Spleen (tissue), 11 donors: ENCODE measurements around the gene SIRT4. TPM values are rescaled to one million over a fixed set of nuclear protein-coding genes. Genes with fewer than 3 reads are reported as not detected.

Experiments used
- DNase-seq: peaks from one replicate; pipeline ENCODE4 v3.0.0-alpha.2; 2020
- H3K27ac ChIP-seq, 8 donors: fragments of 200-600 bp; sonication (generic) in 7 of 8; 1 replicate in 4 of 8; 2 replicates in 4 of 8; pipeline versions ENCODE4 v1.5.0 to v1.8.0; 2016 to 2021; ENCODE audit warnings: inconsistent platforms in 4 of 8, mild to moderate bottlenecking in 4 of 8, moderate library complexity in 1 of 8
- H3K27me3 ChIP-seq, 7 donors: fragments of 200-600 bp; sonication (generic) in 6 of 7; replicated peaks in 1 of 7; 1 replicate in 4 of 7; 2 replicates in 3 of 7; pipeline versions ENCODE4 v1.5.0 to v1.8.0; 2016 to 2021; ENCODE audit warnings: inconsistent platforms in 3 of 7, mild to moderate bottlenecking in 1 of 7
- H3K36me3 ChIP-seq, 6 donors: fragments of 200-600 bp; sonication (generic) in 5 of 6; 1 replicate in 4 of 6; 2 replicates in 2 of 6; pipeline versions ENCODE4 v1.5.0 to v1.8.0; 2016 to 2021; ENCODE audit warnings: inconsistent platforms in 2 of 6
- H3K4me1 ChIP-seq, 6 donors: fragments of 200-600 bp; sonication (generic) in 5 of 6; 1 replicate in 3 of 6; 2 replicates in 3 of 6; pipeline versions ENCODE4 v1.5.0 to v1.8.0; 2016 to 2021; ENCODE audit warnings: inconsistent platforms in 3 of 6
- H3K4me3 ChIP-seq, 8 donors: fragments of 200-600 bp; sonication (generic) in 7 of 8; 1 replicate in 4 of 8; 2 replicates in 4 of 8; pipeline versions ENCODE4 v1.5.0 to v1.8.0; 2016 to 2021; ENCODE audit warnings: inconsistent platforms in 4 of 8, mild to moderate bottlenecking in 4 of 8, moderate library complexity in 2 of 8
- H3K9me3 ChIP-seq, 8 donors: fragments of 200-600 bp; sonication (generic) in 7 of 8; 1 replicate in 4 of 8; 2 replicates in 4 of 8; pipeline versions ENCODE4 v1.5.0 to v1.8.0; 2016 to 2021; ENCODE audit warnings: inconsistent platforms in 4 of 8
- POLR2A ChIP-seq, 3 donors: fragments of 450-650 bp; IDR thresholded peaks; one replicate each; pipeline ENCODE4 v1.5.1; 2017; ENCODE audit warnings: antibody characterized with exemption in 3 of 3, mild to moderate bottlenecking in 1 of 3
- POLR2AphosphoS5 ChIP-seq, 3 donors: sonication (generic); formaldehyde crosslinking; IDR thresholded peaks; one replicate each; pipeline ENCODE4 v1.5.1; 2017; ENCODE audit warnings: antibody characterized with exemption in 3 of 3
- whole genome bisulfite sequencing, 5 donors: extraction: QIAGEN DNeasy Blood & Tissue Kit in 3 of 5; methylation state at CpG; one replicate each; pipeline versions ENCODE4 v1.1.5 to v1.1.7; 2013 to 2018; 5-methylcytosine and 5-hydroxymethylcytosine counted together
- intact Hi-C: fragments of 100-400 bp; cut with DNase I; formaldehyde crosslinking; loops from one replicate; pipeline ENCODE4 v1.15.0; 2023; ENCODE audit warnings: low total_unique reads
- polyA plus RNA-seq, 3 donors: library from polyadenylated mRNA; stranded (reverse); fragments of 200-250 nt; gene quantifications; one replicate each; pipeline ENCODE4 v1.2.1, GENCODE V29; 2013
- total RNA-seq, 7 donors: library from RNA; depleted of rRNA in 3 of 7; stranded (reverse); fragments of >200 nt in 3 of 7; fragmentation: NEBNext Ultra II Directional in 4 of 7; extraction: Animal tissue kit (Norgen Biotek cat#: 25700) in 4 of 7; gene quantifications; one replicate each; pipeline versions ENCODE4 v1.1.0 to v1.2.1, GENCODE V29; 2016 to 2021
- TF ChIP-seq, protein P1 (sequence below), 11 experiments: fragments of 200-600 bp in 7 of 11; fragments of 450-650 bp in 4 of 11; sonication (generic) in 4 of 11; IDR thresholded peaks in 8 of 11; conservative IDR thresholded peaks in 3 of 11; 1 replicate in 7 of 11; 2 replicates in 4 of 11; pipeline versions ENCODE4 v1.4.0 to v1.8.0; 2016 to 2021; ENCODE audit warnings: antibody characterized with exemption in 11 of 11, inconsistent platforms in 4 of 11, mild to moderate bottlenecking in 1 of 11
- donor health status: healthy with polysubstance abuse.
- donor health status: DM: no; HTN: no; CAD: no; lungs with moderate emphysema.
- donor health status: DM: no; HTN: no; CAD: no.
- donor health status: Bipolar disorder and iron deficiency.
- donor health status: healthy.
- donor health status: DM: no; HTN: no; CAD: no.
- donor health status: DM: yes; HTN: yes; CAD: no.

Gene SIRT4
- total and polyA plus RNA-seq, 10 donors = 0.66 to 2.6 (median 1.4) TPM

DNA sequence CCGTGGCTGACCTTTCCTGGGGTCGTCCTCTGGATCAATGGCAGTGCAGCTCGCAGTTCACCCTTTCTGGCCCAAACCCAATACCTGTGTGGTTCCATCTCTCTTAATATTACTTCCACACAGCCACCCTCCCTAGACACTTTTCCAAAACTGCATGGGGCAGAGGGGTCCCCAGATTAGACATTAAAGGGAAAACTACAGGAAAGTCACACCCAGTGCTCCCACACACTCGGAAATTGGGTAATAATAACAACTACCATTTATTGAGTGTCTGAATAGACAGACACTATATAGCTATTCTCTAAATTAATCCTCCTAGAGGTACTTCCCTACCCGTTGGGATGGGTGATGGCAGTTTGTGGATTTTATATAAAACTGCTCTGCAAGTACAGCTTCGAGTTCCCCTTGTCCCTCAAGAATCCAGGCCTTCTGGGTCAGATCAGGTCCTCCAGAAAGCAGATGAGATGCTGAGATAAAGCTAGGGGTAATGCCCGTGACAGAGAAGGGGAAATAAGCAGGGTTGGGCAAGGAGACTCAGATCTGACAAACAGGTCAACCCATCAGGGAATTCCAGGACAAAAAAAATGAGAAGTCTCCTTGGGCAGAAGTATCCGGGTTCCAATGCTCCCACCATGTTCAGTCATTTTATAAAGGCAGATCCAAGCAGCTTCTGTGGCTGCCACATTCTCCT lies 35.8 kb upstream of the SIRT4 start:
- Histone ChIP-seq H3K4me1 (peaks cover 21 to 73% (median 55%) of the 10 kb centered on the region in 6 donors), H3K36me3 (peaks cover 0 to 1% (median 0%) of the 10 kb centered on the region in 6 donors)
- intact Hi-C loops = loop anchor here (10.0 kb wide), 1 partner anchor 52 kb away; no protein-coding TSS in a partner anchor

DNA sequence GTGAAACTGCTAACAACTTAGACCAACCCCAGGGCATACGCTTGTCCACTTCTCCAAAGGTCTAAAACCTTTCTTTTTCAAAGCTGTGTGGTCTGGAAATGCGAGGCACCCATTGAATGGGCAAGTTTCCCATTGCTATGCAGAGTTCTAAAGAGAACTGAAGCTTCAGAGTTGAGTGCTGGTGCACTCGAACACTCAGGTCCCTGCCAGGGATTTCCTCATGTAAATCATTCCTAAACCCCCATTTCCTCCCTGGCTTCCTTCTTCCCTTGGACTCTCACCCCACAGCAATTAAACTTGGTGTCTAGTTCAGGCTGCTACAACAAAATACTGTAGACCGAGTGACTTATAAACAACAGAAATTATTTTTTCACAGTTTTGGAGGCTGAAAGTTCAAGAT lies 34.4 kb upstream of the SIRT4 start:
- Histone ChIP-seq H3K4me3 (no peak overlapping the region), H3K36me3 (no peaks in the 10 kb centered on the region), H3K27ac (peak overlapping the region in 5 of 8 donors; percentile 17 to 64 (median 57)), H3K9me3 (no peaks in the 10 kb centered on the region), H3K4me1 (peaks cover 9 to 58% (median 41%) of the 10 kb centered on the region in 6 donors), H3K27me3 (peaks cover 0 to 52% (median 0%) of the 10 kb centered on the region in 7 donors)
- DNase-seq = no peak
- TF ChIP-seq POLR2AphosphoS5 (IDR thresholded peaks at IDR 0.05) = peak in 1 of 3 donors; percentile 67
- no peak for TF ChIP-seq POLR2A (IDR thresholded peaks at IDR 0.05)
- 30 to 41% (median 34%) methylated on average over 4 of the region's 4 CpGs for WGBS, 5 donors
- intact Hi-C loops = loop anchor here (10.0 kb wide), 1 partner anchor 53 kb away; no protein-coding TSS in a partner anchor

More for the DNA sequence above, 35.8 kb upstream of the SIRT4 start:
- peak overlapping the region in 3 of 8 donors; percentile 13 to 91 (median 75) for H3K4me3 ChIP-seq
- DNase-seq = no peak
- 25 to 38% (median 30%) methylated on average over 8 of the region's 8 CpGs for WGBS, 5 donors
- TF ChIP-seq, protein P1, sequence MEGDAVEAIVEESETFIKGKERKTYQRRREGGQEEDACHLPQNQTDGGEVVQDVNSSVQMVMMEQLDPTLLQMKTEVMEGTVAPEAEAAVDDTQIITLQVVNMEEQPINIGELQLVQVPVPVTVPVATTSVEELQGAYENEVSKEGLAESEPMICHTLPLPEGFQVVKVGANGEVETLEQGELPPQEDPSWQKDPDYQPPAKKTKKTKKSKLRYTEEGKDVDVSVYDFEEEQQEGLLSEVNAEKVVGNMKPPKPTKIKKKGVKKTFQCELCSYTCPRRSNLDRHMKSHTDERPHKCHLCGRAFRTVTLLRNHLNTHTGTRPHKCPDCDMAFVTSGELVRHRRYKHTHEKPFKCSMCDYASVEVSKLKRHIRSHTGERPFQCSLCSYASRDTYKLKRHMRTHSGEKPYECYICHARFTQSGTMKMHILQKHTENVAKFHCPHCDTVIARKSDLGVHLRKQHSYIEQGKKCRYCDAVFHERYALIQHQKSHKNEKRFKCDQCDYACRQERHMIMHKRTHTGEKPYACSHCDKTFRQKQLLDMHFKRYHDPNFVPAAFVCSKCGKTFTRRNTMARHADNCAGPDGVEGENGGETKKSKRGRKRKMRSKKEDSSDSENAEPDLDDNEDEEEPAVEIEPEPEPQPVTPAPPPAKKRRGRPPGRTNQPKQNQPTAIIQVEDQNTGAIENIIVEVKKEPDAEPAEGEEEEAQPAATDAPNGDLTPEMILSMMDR (IDR thresholded peaks at IDR 0.05 in 8 of 11, conservative IDR thresholded peaks at IDR 0.05 in 3 of 11) = peak in 1 of 11 experiments; percentile 46
- TF ChIP-seq POLR2A (IDR thresholded peaks at IDR 0.05) (no peak), POLR2AphosphoS5 (IDR thresholded peaks at IDR 0.05) (no peak)
- peak overlapping the region in 3 of 8 donors; percentile 32 to 45 (median 35) for H3K27ac ChIP-seq
- no peaks in the 10 kb centered on the region for H3K9me3 ChIP-seq
- peaks cover 0 to 47% (median 0%) of the 10 kb centered on the region in 7 donors for H3K27me3 ChIP-seq

DNA sequence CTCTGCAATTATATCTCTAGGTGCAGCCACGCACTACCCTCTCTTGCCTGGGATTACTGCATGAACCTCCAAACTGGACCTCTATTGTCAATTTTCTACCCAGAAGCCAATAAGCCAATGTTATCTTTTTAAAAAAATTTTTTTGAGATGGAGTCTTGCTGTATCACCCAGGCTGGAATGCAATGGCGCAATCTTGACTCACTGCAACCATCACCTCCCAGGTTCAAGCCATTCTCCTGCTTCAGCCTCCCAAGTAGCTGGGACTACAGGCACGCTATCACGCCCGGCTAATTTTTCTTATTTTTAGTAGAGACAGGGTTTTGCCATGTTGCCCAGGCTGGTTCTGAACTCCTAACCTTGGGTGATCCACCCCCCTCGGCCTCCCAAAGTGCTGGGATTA lies 25.4 kb upstream of the SIRT4 start:
- DNase-seq = no peak
- Histone ChIP-seq H3K4me3 (no peak overlapping the region), H3K27ac (peak overlapping the region in 1 of 8 donors; percentile 6), H3K9me3 (peaks cover 0 to 5% (median 0%) of the 10 kb centered on the region in 8 donors), H3K36me3 (no peaks in the 10 kb centered on the region), H3K4me1 (no peaks in the 10 kb centered on the region), H3K27me3 (peaks cover 0 to 29% (median 0%) of the 10 kb centered on the region in 7 donors)
- TF ChIP-seq POLR2AphosphoS5 (IDR thresholded peaks at IDR 0.05) (no peak), POLR2A (IDR thresholded peaks at IDR 0.05) (no peak)
- TF ChIP-seq, protein P1 (IDR thresholded peaks at IDR 0.05 in 8 of 11, conservative IDR thresholded peaks at IDR 0.05 in 3 of 11) = no peak
- intact Hi-C loops = no loop called here
- WGBS, 5 donors = 90 to 95% (median 94%) methylated on average over 6 of the region's 6 CpGs

DNA sequence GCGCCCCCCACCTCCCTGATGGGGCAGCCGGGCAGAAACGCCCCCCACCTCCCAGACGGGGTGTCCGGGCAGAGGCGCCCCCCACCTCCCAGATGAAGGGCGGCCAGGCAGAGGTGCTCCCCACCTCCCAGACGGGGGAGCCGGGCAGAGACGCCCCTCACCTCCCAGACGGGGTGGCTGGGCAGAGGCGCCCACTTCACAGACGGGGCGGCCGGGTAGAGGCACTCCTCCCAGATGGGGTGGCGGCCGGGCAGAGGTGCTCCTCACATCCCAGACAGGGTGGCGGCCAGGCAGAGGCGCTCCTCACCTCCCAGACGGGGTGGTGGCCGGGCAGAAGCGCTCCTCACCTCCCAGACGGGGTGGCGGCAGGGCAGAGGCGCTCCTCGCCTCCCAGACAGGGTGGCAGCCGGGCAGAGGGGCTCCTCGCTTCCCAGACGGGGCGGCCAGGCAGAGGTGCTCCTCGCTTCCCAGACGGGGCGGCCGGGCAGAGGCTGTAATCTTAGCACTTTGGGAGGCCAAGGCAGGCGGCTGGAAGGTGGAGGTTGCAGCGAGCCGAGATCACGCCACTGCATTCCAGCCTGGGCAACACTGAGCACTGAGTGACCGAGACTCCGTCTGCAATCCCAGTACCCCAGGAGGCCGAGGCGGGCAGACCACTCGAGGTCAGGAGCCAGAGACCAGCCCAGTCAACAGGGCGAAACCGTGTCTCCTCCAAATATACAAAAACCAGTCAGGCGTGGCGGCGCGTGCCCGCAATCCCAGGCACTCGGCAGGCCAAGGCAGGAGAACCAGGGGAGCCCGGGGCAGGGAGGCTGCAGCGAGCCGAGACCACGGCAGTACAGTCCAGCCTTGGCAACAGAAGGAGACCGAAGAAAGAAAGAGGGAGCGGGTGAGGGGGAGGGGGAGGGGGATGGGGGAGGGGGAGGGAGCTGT lies 23.7 kb upstream of the SIRT4 start:
- Histone ChIP-seq H3K27me3 (peaks cover 0 to 23% (median 0%) of the 10 kb centered on the region in 7 donors), H3K4me3 (no peak overlapping the region), H3K9me3 (peaks cover 0 to 5% (median 0%) of the 10 kb centered on the region in 8 donors), H3K4me1 (no peaks in the 10 kb centered on the region), H3K27ac (no peak overlapping the region), H3K36me3 (no peaks in the 10 kb centered on the region)
- DNase-seq = no peak
- 93 to 96% (median 95%) methylated on average over 24 to 56 of the region's 57 CpGs for WGBS, 5 donors
- TF ChIP-seq POLR2AphosphoS5 (IDR thresholded peaks at IDR 0.05) (no peak), POLR2A (IDR thresholded peaks at IDR 0.05) (no peak)
- TF ChIP-seq, protein P1 (IDR thresholded peaks at IDR 0.05 in 8 of 11, conservative IDR thresholded peaks at IDR 0.05 in 3 of 11) = no peak
- intact Hi-C loops = no loop called here
